Spleen (tissue), 11 donors: ENCODE measurements around the gene GNAI3. TPM values are rescaled to one million over a fixed set of nuclear protein-coding genes. Genes with fewer than 3 reads are reported as not detected.

ENCODE experiments used
- DNase-seq: peaks from one replicate; pipeline ENCODE4 v3.0.0-alpha.2; 2020
- H3K27ac ChIP-seq, 8 donors: fragments of 200-600 bp; sonication (generic) in 7 of 8; 1 replicate in 4 of 8; 2 replicates in 4 of 8; pipeline versions ENCODE4 v1.5.0 to v1.8.0; 2016 to 2021; ENCODE audit warnings: inconsistent platforms in 4 of 8, mild to moderate bottlenecking in 4 of 8, moderate library complexity in 1 of 8
- H3K27me3 ChIP-seq, 7 donors: fragments of 200-600 bp; sonication (generic) in 6 of 7; replicated peaks in 1 of 7; 1 replicate in 4 of 7; 2 replicates in 3 of 7; pipeline versions ENCODE4 v1.5.0 to v1.8.0; 2016 to 2021; ENCODE audit warnings: inconsistent platforms in 3 of 7, mild to moderate bottlenecking in 1 of 7
- H3K36me3 ChIP-seq, 6 donors: fragments of 200-600 bp; sonication (generic) in 5 of 6; 1 replicate in 4 of 6; 2 replicates in 2 of 6; pipeline versions ENCODE4 v1.5.0 to v1.8.0; 2016 to 2021; ENCODE audit warnings: inconsistent platforms in 2 of 6
- H3K4me1 ChIP-seq, 6 donors: fragments of 200-600 bp; sonication (generic) in 5 of 6; 1 replicate in 3 of 6; 2 replicates in 3 of 6; pipeline versions ENCODE4 v1.5.0 to v1.8.0; 2016 to 2021; ENCODE audit warnings: inconsistent platforms in 3 of 6
- H3K4me3 ChIP-seq, 8 donors: fragments of 200-600 bp; sonication (generic) in 7 of 8; 1 replicate in 4 of 8; 2 replicates in 4 of 8; pipeline versions ENCODE4 v1.5.0 to v1.8.0; 2016 to 2021; ENCODE audit warnings: inconsistent platforms in 4 of 8, mild to moderate bottlenecking in 4 of 8, moderate library complexity in 2 of 8
- H3K9me3 ChIP-seq, 8 donors: fragments of 200-600 bp; sonication (generic) in 7 of 8; 1 replicate in 4 of 8; 2 replicates in 4 of 8; pipeline versions ENCODE4 v1.5.0 to v1.8.0; 2016 to 2021; ENCODE audit warnings: inconsistent platforms in 4 of 8
- CTCF ChIP-seq, 11 experiments: fragments of 200-600 bp in 7 of 11; fragments of 450-650 bp in 4 of 11; sonication (generic) in 4 of 11; IDR thresholded peaks in 8 of 11; conservative IDR thresholded peaks in 3 of 11; 1 replicate in 7 of 11; 2 replicates in 4 of 11; pipeline versions ENCODE4 v1.4.0 to v1.8.0; 2016 to 2021; ENCODE audit warnings: antibody characterized with exemption in 11 of 11, inconsistent platforms in 4 of 11, mild to moderate bottlenecking in 1 of 11
- POLR2A ChIP-seq, 3 donors: fragments of 450-650 bp; IDR thresholded peaks; one replicate each; pipeline ENCODE4 v1.5.1; 2017; ENCODE audit warnings: antibody characterized with exemption in 3 of 3, mild to moderate bottlenecking in 1 of 3
- POLR2AphosphoS5 ChIP-seq, 3 donors: sonication (generic); formaldehyde crosslinking; IDR thresholded peaks; one replicate each; pipeline ENCODE4 v1.5.1; 2017; ENCODE audit warnings: antibody characterized with exemption in 3 of 3
- WGBS, 5 donors: extraction: QIAGEN DNeasy Blood & Tissue Kit in 3 of 5; methylation state at CpG; one replicate each; pipeline versions ENCODE4 v1.1.5 to v1.1.7; 2013 to 2018; 5-methylcytosine and 5-hydroxymethylcytosine counted together
- intact Hi-C: fragments of 100-400 bp; cut with DNase I; formaldehyde crosslinking; loops from one replicate; pipeline ENCODE4 v1.15.0; 2023; ENCODE audit warnings: low total_unique reads
- polyA plus RNA-seq, 3 donors: library from polyadenylated mRNA; stranded (reverse); fragments of 200-250 nt; gene quantifications; one replicate each; pipeline ENCODE4 v1.2.1, GENCODE V29; 2013
- total RNA-seq, 7 donors: library from RNA; depleted of rRNA in 3 of 7; stranded (reverse); fragments of >200 nt in 3 of 7; fragmentation: NEBNext Ultra II Directional in 4 of 7; extraction: Animal tissue kit (Norgen Biotek cat#: 25700) in 4 of 7; gene quantifications; one replicate each; pipeline versions ENCODE4 v1.1.0 to v1.2.1, GENCODE V29; 2016 to 2021
- donor health status: healthy with polysubstance abuse.
- donor health status: DM: no; HTN: no; CAD: no; lungs with moderate emphysema.
- donor health status: DM: no; HTN: no; CAD: no.
- donor health status: Bipolar disorder and iron deficiency.
- donor health status: healthy.
- donor health status: DM: no; HTN: no; CAD: no.
- donor health status: DM: yes; HTN: yes; CAD: no.

The GNAI3 gene
- total and polyA plus RNA-seq, 10 donors: 1.8 to 11.4 (median 9.2) TPM

GRCh38 chr1:109527846-109528695 is 20.3 kb upstream of the GNAI3 start:
- H3K27me3 ChIP-seq: no peaks in the 10 kb centered on the region
- no peaks in the 10 kb centered on the region for H3K36me3 ChIP-seq
- H3K27ac ChIP-seq: peak overlapping the region in 7 of 8 donors; percentile 9 to 68 (median 57)
- H3K4me1 ChIP-seq: peaks cover 5 to 38% (median 24%) of the 10 kb centered on the region in 6 donors
- TF ChIP-seq POLR2AphosphoS5 (IDR thresholded peaks at IDR 0.05) (peak in 1 of 3 donors; percentile 30), POLR2A (IDR thresholded peaks at IDR 0.05) (no peak)
- no peaks in the 10 kb centered on the region for H3K9me3 ChIP-seq
- 72 to 86% (median 82%) methylated on average over 7 to 9 of the region's 9 CpGs for WGBS, 5 donors
- intact Hi-C loops: no loop called here
- no peak overlapping the region for H3K4me3 ChIP-seq
- DNase-seq: no peak

GRCh38 chr1:109528712-109529111 is 19.7 kb upstream of the GNAI3 start:
- WGBS, 5 donors: 85 to 94% (median 90%) methylated on average over 3 of the region's 3 CpGs
- intact Hi-C loops: no loop called here
- TF ChIP-seq POLR2AphosphoS5 (IDR thresholded peaks at IDR 0.05) (no peak), POLR2A (IDR thresholded peaks at IDR 0.05) (no peak), CTCF (IDR thresholded peaks at IDR 0.05 in 8 of 11, conservative IDR thresholded peaks at IDR 0.05 in 3 of 11) (no peak)

GRCh38 chr1:109529881-109530456 is 18.4 kb upstream of the GNAI3 start:
- DNase-seq: no peak
- no peaks in the 10 kb centered on the region for H3K9me3 ChIP-seq
- WGBS, 5 donors: 76 to 79% (median 77%) methylated on average over 7 to 8 of the region's 8 CpGs
- no peak overlapping the region for H3K4me3 ChIP-seq
- TF ChIP-seq POLR2AphosphoS5 (IDR thresholded peaks at IDR 0.05) (no peak), POLR2A (IDR thresholded peaks at IDR 0.05) (no peak), CTCF (IDR thresholded peaks at IDR 0.05 in 8 of 11, conservative IDR thresholded peaks at IDR 0.05 in 3 of 11) (no peak)
- no peak overlapping the region for H3K27ac ChIP-seq
- H3K27me3 ChIP-seq: no peaks in the 10 kb centered on the region
- peaks cover 5 to 41% (median 24%) of the 10 kb centered on the region in 6 donors for H3K4me1 ChIP-seq
- no peaks in the 10 kb centered on the region for H3K36me3 ChIP-seq
- intact Hi-C loops: loop anchor here (10.0 kb wide), 1 partner anchor 105 kb away; the partner anchor contains the start of gene PSMA5

More at GRCh38 chr1:109528712-109529111, 19.7 kb upstream of the GNAI3 start:
- Histone ChIP-seq H3K4me1 (peaks cover 5 to 41% (median 24%) of the 10 kb centered on the region in 6 donors), H3K27ac (peak overlapping the region in 4 of 8 donors; percentile 33 to 68 (median 64)), H3K4me3 (no peak overlapping the region), H3K27me3 (no peaks in the 10 kb centered on the region), H3K36me3 (no peaks in the 10 kb centered on the region), H3K9me3 (no peaks in the 10 kb centered on the region)
- no peak for DNase-seq

GRCh38 chr1:109530457-109531087 is 17.8 kb upstream of the GNAI3 start:
- no peak for TF ChIP-seq CTCF (IDR thresholded peaks at IDR 0.05 in 8 of 11, conservative IDR thresholded peaks at IDR 0.05 in 3 of 11)
- WGBS, 5 donors: 80 to 87% (median 85%) methylated on average over 8 to 13 of the region's 13 CpGs

More at GRCh38 chr1:109530457-109531087, 17.8 kb upstream of the GNAI3 start:
- DNase-seq: no peak
- intact Hi-C loops: loop anchor here (10.0 kb wide), 1 partner anchor 106 kb away; the partner anchor contains the start of gene PSMA5
- Histone ChIP-seq H3K9me3 (no peaks in the 10 kb centered on the region), H3K27me3 (no peaks in the 10 kb centered on the region), H3K36me3 (no peaks in the 10 kb centered on the region), H3K27ac (peak overlapping the region in 1 of 8 donors; percentile 81), H3K4me1 (peaks cover 5 to 41% (median 24%) of the 10 kb centered on the region in 6 donors), H3K4me3 (no peak overlapping the region)
